ENCODE results near the gene TDRD3.

TDRD3 gene

DNA sequence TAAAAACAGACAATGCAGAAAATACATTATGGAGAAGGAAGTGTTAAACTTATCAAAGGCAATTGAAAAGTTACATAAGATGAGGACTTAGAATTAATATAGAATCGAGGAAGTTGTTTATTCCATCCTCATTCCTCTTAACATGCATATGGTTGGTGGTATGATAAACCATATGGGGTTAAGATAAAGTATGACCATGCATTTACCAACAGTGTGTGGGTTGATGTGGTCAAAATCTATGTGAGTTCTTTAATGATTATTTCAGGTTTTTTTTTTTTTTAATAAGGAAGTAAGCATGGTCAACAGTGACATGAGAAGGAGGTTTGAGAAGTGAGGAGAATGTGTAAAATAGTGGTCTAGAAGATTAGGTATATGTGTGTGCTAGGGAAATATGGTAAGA, 94.5 kb downstream of the TDRD3 start:
- no peak overlapping the region for H3K4me3 ChIP-seq (ENCODE audit: low read depth, low read length)
- TF ChIP-seq, protein P1, sequence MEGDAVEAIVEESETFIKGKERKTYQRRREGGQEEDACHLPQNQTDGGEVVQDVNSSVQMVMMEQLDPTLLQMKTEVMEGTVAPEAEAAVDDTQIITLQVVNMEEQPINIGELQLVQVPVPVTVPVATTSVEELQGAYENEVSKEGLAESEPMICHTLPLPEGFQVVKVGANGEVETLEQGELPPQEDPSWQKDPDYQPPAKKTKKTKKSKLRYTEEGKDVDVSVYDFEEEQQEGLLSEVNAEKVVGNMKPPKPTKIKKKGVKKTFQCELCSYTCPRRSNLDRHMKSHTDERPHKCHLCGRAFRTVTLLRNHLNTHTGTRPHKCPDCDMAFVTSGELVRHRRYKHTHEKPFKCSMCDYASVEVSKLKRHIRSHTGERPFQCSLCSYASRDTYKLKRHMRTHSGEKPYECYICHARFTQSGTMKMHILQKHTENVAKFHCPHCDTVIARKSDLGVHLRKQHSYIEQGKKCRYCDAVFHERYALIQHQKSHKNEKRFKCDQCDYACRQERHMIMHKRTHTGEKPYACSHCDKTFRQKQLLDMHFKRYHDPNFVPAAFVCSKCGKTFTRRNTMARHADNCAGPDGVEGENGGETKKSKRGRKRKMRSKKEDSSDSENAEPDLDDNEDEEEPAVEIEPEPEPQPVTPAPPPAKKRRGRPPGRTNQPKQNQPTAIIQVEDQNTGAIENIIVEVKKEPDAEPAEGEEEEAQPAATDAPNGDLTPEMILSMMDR (IDR thresholded peaks at IDR 0.05; ENCODE audit: borderline replicate concordance, insufficient read depth, low read depth, low read length): no peak

DNA sequence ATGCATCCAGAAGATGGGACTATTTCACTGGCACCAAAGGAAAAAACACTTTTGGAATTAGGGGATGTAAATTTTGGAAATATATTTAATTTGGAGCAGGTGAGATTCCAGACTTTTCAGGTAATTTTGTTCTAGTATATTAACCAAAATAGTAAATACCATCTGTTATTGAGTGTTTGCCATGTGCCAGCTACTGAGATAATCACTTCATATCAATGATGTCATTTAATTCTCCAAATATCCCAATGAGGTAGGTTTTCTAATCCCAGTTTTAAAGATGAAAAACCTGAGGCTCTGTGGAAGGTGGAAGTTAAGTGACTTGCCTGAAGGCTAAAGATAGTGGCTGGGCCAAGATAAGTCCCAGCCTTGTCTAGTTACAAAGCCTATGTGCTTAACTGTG, 95.2 kb downstream of the TDRD3 start:
- TF ChIP-seq, protein P1 (IDR thresholded peaks at IDR 0.05; ENCODE audit: borderline replicate concordance, insufficient read depth, low read depth, low read length): no peak
- no peak overlapping the region for H3K4me3 ChIP-seq (ENCODE audit: low read depth, low read length)

DNA sequence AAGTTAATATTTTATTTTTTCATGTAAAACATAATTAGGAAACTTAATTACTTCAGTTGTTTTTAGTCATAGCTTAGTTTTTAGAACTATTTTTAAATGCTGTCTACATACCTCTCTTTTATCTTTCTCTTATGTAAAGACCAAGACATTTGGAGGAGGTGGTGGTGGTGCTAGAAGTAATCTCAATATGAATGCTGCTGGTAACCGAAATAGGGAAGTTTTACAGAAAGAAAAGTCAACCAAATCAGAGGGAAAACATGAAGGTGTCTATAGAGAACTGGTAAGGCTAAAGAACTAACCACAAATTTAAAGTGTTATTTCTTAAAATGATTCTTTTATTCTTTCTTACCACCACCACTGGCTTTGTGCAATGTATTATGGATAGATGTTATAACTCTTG, 97.3 kb downstream of the TDRD3 start:
- TF ChIP-seq, protein P1 (IDR thresholded peaks at IDR 0.05; ENCODE audit: borderline replicate concordance, insufficient read depth, low read depth, low read length): no peak
- H3K4me3 ChIP-seq (ENCODE audit: low read depth, low read length): no peak overlapping the region

DNA sequence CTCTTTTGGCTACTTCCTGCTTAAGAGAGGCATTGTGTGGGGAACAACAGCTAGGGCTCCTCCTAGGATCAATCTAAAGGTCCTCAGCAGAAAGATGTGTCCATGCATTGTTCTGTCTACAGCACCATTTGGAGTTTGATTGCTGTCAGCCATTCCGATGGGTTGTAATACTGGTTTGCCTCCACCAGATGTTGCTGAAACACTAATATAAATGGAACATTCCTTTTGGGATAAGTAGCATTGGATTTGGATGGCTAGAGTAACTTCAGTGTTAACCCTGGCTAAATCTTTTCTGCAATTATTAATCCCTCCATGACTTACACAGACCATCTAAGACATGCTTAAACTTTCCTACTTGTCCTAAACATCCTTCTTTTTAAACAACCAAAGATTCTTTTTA, 104.2 kb downstream of the TDRD3 start:
- TF ChIP-seq, protein P1 (IDR thresholded peaks at IDR 0.05; ENCODE audit: borderline replicate concordance, insufficient read depth, low read depth, low read length): no peak
- no peak overlapping the region for H3K4me3 ChIP-seq (ENCODE audit: low read depth, low read length)

DNA sequence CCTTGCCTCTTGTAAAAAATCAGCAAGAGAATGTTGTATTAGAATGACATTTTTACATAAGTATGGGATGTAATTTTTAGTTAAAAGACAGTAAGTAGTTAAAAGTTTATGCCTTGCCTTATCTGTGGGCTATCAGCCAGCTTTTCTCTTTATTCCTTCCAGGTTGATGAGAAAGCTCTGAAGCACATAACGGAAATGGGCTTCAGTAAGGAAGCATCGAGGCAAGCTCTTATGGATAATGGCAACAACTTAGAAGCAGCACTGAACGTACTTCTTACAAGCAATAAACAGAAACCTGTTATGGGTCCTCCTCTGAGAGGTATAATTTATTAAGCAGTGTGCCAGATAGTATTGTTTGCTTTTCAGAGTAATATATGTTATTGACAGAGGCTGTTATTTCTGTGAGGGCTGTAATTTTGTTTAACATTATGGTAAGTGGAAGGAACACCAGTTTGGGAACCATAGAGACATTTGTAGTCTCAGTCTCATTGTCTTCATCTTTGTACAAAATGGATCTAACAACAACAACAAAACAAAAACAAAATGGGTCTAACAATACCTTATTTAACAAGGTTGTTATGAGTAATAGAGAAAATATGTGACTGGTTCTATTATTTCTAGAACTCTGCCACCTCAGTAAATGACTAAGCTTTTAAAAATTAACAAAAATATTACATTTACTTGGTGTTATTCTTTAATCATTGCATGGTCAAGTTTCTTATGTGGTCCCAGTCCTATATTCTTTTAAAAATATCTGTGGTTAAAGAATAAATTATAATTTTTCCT, 112.8 kb downstream of the TDRD3 start:
- TF ChIP-seq, protein P1 (IDR thresholded peaks at IDR 0.05; ENCODE audit: borderline replicate concordance, insufficient read depth, low read depth, low read length): no peak

DNA sequence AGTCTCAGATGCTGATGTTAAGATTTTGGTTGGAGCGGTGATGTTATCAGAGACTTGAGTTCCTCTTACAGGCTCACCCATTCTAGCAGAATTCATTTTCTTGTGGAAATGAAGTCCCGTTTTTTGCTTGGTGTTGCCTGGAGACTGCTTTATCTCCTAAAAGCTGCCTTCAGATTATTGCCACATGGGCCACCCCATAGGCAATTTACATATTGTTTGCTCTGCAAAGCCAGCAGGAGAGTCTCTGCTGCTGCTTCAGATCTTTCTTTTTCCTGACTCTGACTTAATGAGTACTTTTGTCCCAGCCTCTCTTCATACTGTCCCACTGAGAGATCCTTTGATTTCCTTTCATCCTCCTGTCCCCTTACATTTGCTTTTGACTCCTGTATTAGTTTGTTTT, 114.6 kb downstream of the TDRD3 start:
- TF ChIP-seq, protein P1 (IDR thresholded peaks at IDR 0.05; ENCODE audit: borderline replicate concordance, insufficient read depth, low read depth, low read length): no peak
- no peak overlapping the region for H3K4me3 ChIP-seq (ENCODE audit: low read depth, low read length)

More for the DNA sequence above, 112.8 kb downstream of the TDRD3 start:
- no peak overlapping the region for H3K4me3 ChIP-seq (ENCODE audit: low read depth, low read length)

DNA sequence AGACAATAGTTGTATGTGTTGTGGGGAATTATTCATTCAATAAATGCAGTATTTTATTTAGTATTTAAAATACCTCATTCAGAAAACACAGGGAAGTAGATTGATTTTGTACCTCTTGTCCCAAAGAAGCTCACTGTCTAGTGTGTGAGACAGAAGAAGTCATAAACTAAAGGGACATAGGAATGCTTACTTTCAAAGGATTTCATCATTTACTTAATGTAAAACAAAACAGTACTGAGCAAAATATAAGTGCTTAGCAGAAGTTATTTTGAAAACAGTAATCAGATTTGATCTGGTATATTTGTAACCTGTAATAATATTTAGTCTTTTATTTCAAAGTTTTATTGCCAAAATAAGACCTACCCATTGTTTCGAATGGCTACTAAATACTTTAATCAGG, 117.9 kb downstream of the TDRD3 start:
- H3K4me3 ChIP-seq (ENCODE audit: low read depth, low read length): no peak overlapping the region
- TF ChIP-seq, protein P1 (IDR thresholded peaks at IDR 0.05; ENCODE audit: borderline replicate concordance, insufficient read depth, low read depth, low read length): no peak
